ENCODE measurements around the gene B3GALT4. TPM values are rescaled to one million over a fixed set of nuclear protein-coding genes. Genes with fewer than 3 reads are reported as not detected.
A peak's percentile ranks its signal among the peaks of the same experiment; 100 is the strongest.

Gene B3GALT4
- total and polyA plus RNA-seq, 2 donors (not counting 1 experiment from before 2014, with no cell fraction given), result 10.2 to 44.1 TPM

DNA sequence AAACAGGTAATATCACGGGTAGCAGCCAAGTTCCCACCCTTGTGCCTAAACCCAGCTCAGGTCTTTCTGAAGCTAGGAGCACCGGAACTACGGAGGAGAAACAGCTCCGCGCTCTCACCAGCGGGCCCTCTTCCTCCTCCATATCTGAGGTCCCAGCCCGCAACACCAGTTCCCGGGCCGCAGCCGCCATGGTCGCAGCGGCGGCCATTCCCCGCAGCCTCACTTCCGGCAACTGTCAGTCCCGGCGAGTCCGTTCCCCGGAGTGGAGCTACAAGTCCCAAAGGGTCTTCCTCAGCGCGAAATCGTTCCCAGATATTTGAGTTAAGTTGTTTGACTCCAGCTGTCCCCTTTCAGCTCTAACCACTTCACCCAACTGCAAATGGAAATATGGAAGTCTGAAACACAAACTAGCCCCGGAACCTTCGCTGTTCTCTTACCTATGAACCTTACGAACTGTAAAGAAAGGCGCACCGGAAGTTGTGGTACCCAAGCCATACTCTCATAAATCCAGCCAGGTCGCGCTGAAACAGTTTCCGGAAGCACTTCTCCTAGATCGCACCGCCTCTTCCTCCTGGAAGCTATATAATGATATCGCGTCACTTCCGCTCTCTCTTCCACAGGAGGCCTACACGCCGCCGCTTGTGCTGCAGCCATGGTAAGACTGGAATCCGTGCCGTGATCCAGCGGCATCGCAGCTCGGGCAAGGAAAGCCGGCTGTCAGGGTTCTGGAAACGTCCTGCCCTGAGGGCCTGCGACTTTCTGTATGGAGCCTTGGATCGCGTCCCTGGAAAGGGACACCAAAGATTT is 5.3 kb upstream of the B3GALT4 start, which contains the start of the genes RPS18 and VPS52:
TSS of gene RPS18 (plus strand) at position 608 of the 807 bp plus-strand sequence. CDS start at position 653, 45 bp downstream.
TSS of gene VPS52 (minus strand) at position 409 of the 807 bp plus-strand sequence. CDS start at position 208, 201 bp downstream.
- Mint-ChIP-seq H3K4me3 (peak within 1 kb of the TSS; percentile 94), H3K4me1 (peaks cover 62% of the 10 kb centered on the region), H3K9me3 (ENCODE audit: insufficient read depth) (no peaks in the 10 kb centered on the region), H3K27me3 (no peaks in the 10 kb centered on the region), H3K27ac (peak within 1 kb of the TSS; percentile 99)
- peaks cover 71% of the 10 kb centered on the region for H3K79me2 ChIP-seq (ENCODE audit: control insufficient read depth, insufficient read depth, low read length)
- peak; percentile 99 for DNase-seq
- WGBS (ENCODE audit: insufficient coverage), result under 1% methylated on average over 48 of the region's 48 CpGs
- no peaks in the 10 kb centered on the region for H3K27me3 ChIP-seq (replicated peaks in 1 of 4; ENCODE audit: control extremely low read depth in 1 of 4, control insufficient read depth in 3 of 4, insufficient read depth in 4 of 4, low read length in 3 of 4)
- no peaks in the 10 kb centered on the region for H3K9me3 ChIP-seq (ENCODE audit: control extremely low read depth in 1 of 3, control insufficient read depth in 2 of 3, insufficient read depth in 1 of 3, low read length in 2 of 3)
- ATAC-seq (ENCODE audit: low read depth), result peak; percentile 86
- peak within 1 kb of the TSS; percentile 90 for H3K4me2 ChIP-seq (replicated peaks; ENCODE audit: low read depth, low read length, poor library complexity, severe bottlenecking)
- H3K4me3 ChIP-seq (ENCODE audit: control extremely low read depth in 1 of 5, extremely low read depth in 1 of 5, insufficient read depth in 1 of 5, low read depth in 2 of 5, low read length in 4 of 5), result peak within 1 kb of the TSS; percentile 81 to 95 (median 86)
- H3K27ac ChIP-seq (ENCODE audit: low read length in 2 of 2), result peak within 1 kb of the TSS; percentile 89 to 94
- TF ChIP-seq, protein P1, sequence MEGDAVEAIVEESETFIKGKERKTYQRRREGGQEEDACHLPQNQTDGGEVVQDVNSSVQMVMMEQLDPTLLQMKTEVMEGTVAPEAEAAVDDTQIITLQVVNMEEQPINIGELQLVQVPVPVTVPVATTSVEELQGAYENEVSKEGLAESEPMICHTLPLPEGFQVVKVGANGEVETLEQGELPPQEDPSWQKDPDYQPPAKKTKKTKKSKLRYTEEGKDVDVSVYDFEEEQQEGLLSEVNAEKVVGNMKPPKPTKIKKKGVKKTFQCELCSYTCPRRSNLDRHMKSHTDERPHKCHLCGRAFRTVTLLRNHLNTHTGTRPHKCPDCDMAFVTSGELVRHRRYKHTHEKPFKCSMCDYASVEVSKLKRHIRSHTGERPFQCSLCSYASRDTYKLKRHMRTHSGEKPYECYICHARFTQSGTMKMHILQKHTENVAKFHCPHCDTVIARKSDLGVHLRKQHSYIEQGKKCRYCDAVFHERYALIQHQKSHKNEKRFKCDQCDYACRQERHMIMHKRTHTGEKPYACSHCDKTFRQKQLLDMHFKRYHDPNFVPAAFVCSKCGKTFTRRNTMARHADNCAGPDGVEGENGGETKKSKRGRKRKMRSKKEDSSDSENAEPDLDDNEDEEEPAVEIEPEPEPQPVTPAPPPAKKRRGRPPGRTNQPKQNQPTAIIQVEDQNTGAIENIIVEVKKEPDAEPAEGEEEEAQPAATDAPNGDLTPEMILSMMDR (IDR thresholded peaks at IDR 0.05), result no peak
- TF ChIP-seq EZH2 (IDR thresholded peaks at IDR 0.05; ENCODE audit: borderline replicate concordance, insufficient read depth, low read depth, low read length, poor library complexity, severe bottlenecking), result no peak
- H2AFZ ChIP-seq (ENCODE audit: insufficient read depth, low read depth, low read length, poor library complexity, severe bottlenecking), result peak within 1 kb of the TSS; percentile 99
- intact Hi-C loops (cut with micrococcal nuclease), result loop anchor here (1.0 to 5.0 kb wide), 9 partner anchors 18 to 311 kb away; partner anchors contain the start of genes BAK1, CUTA, KIFC1 and PFDN6
- CTCF ChIA-PET, result interaction anchor here (0.7 to 1.8 kb wide), 16 partner anchors 9 to 321 kb away, joined by 3 to 15 read pairs (median 4); partner anchors contain the start of genes PFDN6, WDR46 and ZBTB22
- POLR2A ChIA-PET, result interaction anchor here (0.5 to 2.2 kb wide), 27 partner anchors 12 to 300 kb away, joined by 3 to 36 read pairs (median 5); partner anchors contain the start of genes CUTA, PFDN6, PHF1 and RGL2
- H3K36me3 ChIP-seq (replicated peaks in 1 of 2; ENCODE audit: control extremely low read depth in 1 of 2, control insufficient read depth in 1 of 2, extremely low read depth in 1 of 2, insufficient read depth in 2 of 2, low read length in 1 of 2), result peaks cover 21 to 60% of the 10 kb centered on the region in 2 experiments
- H3K9ac ChIP-seq (ENCODE audit: low read length), result peak within 1 kb of the TSS; percentile 93
- peaks cover 20% of the 10 kb centered on the region for H4K20me1 ChIP-seq (ENCODE audit: control insufficient read depth, insufficient read depth, low read length, poor library complexity, severe bottlenecking)
- H3K4me1 ChIP-seq (ENCODE audit: control insufficient read depth in 2 of 2, insufficient read depth in 2 of 2, low read length in 2 of 2), result peaks cover 47 to 54% of the 10 kb centered on the region in 2 donors

All from B cell (primary cell).